ENCODE measurements around the gene PRIMPOL. TPM values are rescaled to one million over a fixed set of nuclear protein-coding genes. Genes with fewer than 3 reads are reported as not detected.

PRIMPOL gene
- total and polyA plus RNA-seq, 9 of the 15 experiments (the other 6 are each of a cell fraction or from before 2014, with no cell fraction given): 11.0 to 32.0 (median 16.1) TPM

DNA sequence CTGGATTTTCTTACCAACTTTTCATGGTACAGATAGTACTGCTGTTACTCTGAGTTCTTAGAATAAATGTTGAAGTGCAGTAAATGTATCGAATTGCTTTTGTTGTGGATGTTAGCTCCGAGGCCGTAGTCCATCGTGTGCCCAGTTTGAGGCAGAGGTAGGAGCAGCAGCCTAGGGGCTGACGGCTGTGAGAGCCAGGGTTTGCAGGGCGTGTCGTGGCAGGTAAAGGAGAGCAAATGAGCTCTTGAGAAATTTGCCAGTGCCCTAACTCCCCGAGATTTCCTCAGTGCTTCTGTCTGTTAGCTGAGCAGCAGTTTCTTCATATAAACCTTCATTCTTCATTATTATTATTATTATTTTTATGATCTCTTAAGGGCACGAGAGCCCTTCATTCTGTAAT lies 21.6 kb downstream of the PRIMPOL start (continued):
- TF ChIP-seq ILF3 (IDR thresholded peaks at IDR 0.05; ENCODE audit: borderline replicate concordance) (no peak), ZNF282 (CRISPR knock-in tag; IDR thresholded peaks at IDR 0.05) (no peak), ZBTB1 (CRISPR knock-in tag; IDR thresholded peaks at IDR 0.05; ENCODE audit: borderline replicate concordance, low read depth) (no peak), SRSF9 (IDR thresholded peaks at IDR 0.05; ENCODE audit: borderline replicate concordance, low read depth, low read length) (no peak), ZNF77 (CRISPR knock-in tag; IDR thresholded peaks at IDR 0.05) (no peak), ZNF133 (CRISPR knock-in tag; IDR thresholded peaks at IDR 0.05) (no peak), TCFL5 (CRISPR knock-in tag; conservative IDR thresholded peaks at IDR 0.05) (no peak)
- TF ChIP-seq, protein P1, sequence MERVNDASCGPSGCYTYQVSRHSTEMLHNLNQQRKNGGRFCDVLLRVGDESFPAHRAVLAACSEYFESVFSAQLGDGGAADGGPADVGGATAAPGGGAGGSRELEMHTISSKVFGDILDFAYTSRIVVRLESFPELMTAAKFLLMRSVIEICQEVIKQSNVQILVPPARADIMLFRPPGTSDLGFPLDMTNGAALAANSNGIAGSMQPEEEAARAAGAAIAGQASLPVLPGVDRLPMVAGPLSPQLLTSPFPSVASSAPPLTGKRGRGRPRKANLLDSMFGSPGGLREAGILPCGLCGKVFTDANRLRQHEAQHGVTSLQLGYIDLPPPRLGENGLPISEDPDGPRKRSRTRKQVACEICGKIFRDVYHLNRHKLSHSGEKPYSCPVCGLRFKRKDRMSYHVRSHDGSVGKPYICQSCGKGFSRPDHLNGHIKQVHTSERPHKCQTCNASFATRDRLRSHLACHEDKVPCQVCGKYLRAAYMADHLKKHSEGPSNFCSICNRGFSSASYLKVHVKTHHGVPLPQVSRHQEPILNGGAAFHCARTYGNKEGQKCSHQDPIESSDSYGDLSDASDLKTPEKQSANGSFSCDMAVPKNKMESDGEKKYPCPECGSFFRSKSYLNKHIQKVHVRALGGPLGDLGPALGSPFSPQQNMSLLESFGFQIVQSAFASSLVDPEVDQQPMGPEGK (CRISPR knock-in tag; IDR thresholded peaks at IDR 0.05; ENCODE audit: borderline replicate concordance): no peak
- TF ChIP-seq, protein P2, sequence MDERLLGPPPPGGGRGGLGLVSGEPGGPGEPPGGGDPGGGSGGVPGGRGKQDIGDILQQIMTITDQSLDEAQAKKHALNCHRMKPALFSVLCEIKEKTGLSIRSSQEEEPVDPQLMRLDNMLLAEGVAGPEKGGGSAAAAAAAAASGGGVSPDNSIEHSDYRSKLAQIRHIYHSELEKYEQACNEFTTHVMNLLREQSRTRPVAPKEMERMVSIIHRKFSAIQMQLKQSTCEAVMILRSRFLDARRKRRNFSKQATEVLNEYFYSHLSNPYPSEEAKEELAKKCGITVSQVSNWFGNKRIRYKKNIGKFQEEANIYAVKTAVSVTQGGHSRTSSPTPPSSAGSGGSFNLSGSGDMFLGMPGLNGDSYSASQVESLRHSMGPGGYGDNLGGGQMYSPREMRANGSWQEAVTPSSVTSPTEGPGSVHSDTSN (CRISPR knock-in tag; IDR thresholded peaks at IDR 0.05; ENCODE audit: low read depth): no peak
- TF ChIP-seq, protein P2 (tag; conservative IDR thresholded peaks at IDR 0.05; ENCODE audit: low read depth): no peak

Data from K562 (cell line).